Measurements from ENCODE around the gene NOL3. TPM values are rescaled to one million over a fixed set of nuclear protein-coding genes. Genes with fewer than 3 reads are reported as not detected.

NOL3 gene
- total and polyA plus RNA-seq, 9 of the 15 experiments (the other 6 are each of a cell fraction or from before 2014, with no cell fraction given): 0.45 to 14.0 (median 5.4) TPM

- no peak overlapping the region for H2AFZ ChIP-seq (ENCODE audit: low read depth, low read length)
- BruUV-seq (replicated peaks): no TSS peak
- WGBS (ENCODE audit: insufficient coverage, low coverage, missing lambda C conversion rate): 70% methylated on average over 20 of the region's 25 CpGs
- ATAC-seq (no peak), FAIRE-seq (no peak), DNase-seq (ENCODE audit: extremely low read depth in 1 of 4, low spot score in 3 of 4) (no peak)
- H3K27me3 ChIP-seq (ENCODE audit: control insufficient read depth in 2 of 2, insufficient read depth in 2 of 2, low read length in 2 of 2): no peaks in the 10 kb centered on the region
- no peaks in the 10 kb centered on the region for H3K9me3 ChIP-seq (replicated peaks; ENCODE audit: control insufficient read depth, insufficient read depth, low read depth, low read length)
- intact Hi-C loops (cut with micrococcal nuclease): no loop called here
- 0 out of 3 replicates have a peak, but pooled peaks cover 2% of the 10 kb centered on the region for H3K36me3 ChIP-seq (ENCODE audit: control insufficient read depth, insufficient read depth, low read length)
- H3K79me2 ChIP-seq (ENCODE audit: control insufficient read depth, insufficient read depth, low read length): no peaks in the 10 kb centered on the region
- no peak for TF ChIP-seq NFXL1 (CRISPR knock-in tag; IDR thresholded peaks at IDR 0.05)
- peak; percentile 64; the same call in 1 of the 2 replicates for TF ChIP-seq POLR2G (IDR thresholded peaks at IDR 0.05; ENCODE audit: low read depth, low read length)
- TF ChIP-seq SNRNP70 (optimal IDR thresholded peaks at IDR 0.05; ENCODE audit: low read depth, low read length): peak; percentile 52
- TF ChIP-seq NFIC (IDR thresholded peaks at IDR 0.05): peak; percentile 11; the same call in 1 of the 2 replicates
- H3K27ac ChIP-seq (ENCODE audit: extremely low read depth, low read depth, low read length): no peak overlapping the region
- no peaks in the 10 kb centered on the region; the same call in 1 of the 2 replicates for H4K20me1 ChIP-seq (replicated peaks; ENCODE audit: control insufficient read depth, insufficient read depth, low read length)
- H3K9ac ChIP-seq (ENCODE audit: insufficient read depth in 1 of 2, low read depth in 2 of 2, low read length in 2 of 2): peak overlapping the region in 1 of 2 experiments; percentile 79; a peak in 2 of 4 replicates
- peaks cover 3% of the 10 kb centered on the region for H3K9me1 ChIP-seq (ENCODE audit: control insufficient read depth, insufficient read depth, low read length)
- H3K4me1 ChIP-seq (replicated peaks in 1 of 2; ENCODE audit: control insufficient read depth in 2 of 2, insufficient read depth in 2 of 2, low read length in 2 of 2): peaks cover 10 to 43% of the 10 kb centered on the region in 2 experiments; a peak in 4 of 5 replicates
- CTCF ChIA-PET (ENCODE audit: low intra/inter-chr PET ratio): no interaction called here
- POLR2A ChIA-PET: interaction anchor here (0.5 to 2.8 kb wide), 3 partner anchors 13 to 240 kb away, joined by 3 to 9 read pairs (median 8); no protein-coding TSS in a partner anchor
- in situ Hi-C loops (cut with MboI): no loop called here
- no peak overlapping the region for H3K4me2 ChIP-seq (ENCODE audit: insufficient read depth, low read length)
- no peak overlapping the region for H3K4me3 ChIP-seq
Observed at GRCh38 chr16:67210069-67210937, 40.0 kb downstream of the NOL3 start.
